Astrocyte (in vitro differentiated cells and primary cell): Measurements from ENCODE around the gene UVRAG. TPM values are rescaled to one million over a fixed set of nuclear protein-coding genes. Genes with fewer than 3 reads are reported as not detected.

Source experiments
- DNase-seq: peaks from one replicate; pipeline ENCODE4 v3.0.0-alpha.2; 2010; ENCODE audit warnings: low read depth
- FAIRE-seq: peaks from 2 replicates; lab custom pipeline; 2011; peaks lifted over from hg19 to GRCh38; lab: Jason Lieb, UNC
- H2AFZ ChIP-seq: 2 replicates; pipeline ENCODE4 v1.6.0; 2012; ENCODE audit warnings: low read depth, low read length, inconsistent platforms
- H3K27ac ChIP-seq: 2 replicates; pipeline ENCODE4 v1.5.1; 2011; ENCODE audit warnings: low read depth, low read length, inconsistent platforms
- H3K27me3 ChIP-seq: 2 replicates; pipeline ENCODE4 v1.6.0; 2011; ENCODE audit warnings: low read length, inconsistent platforms; ENCODE audit not compliant: insufficient read depth
- H3K36me3 ChIP-seq: 2 replicates; pipeline ENCODE4 v1.5.1; 2011; ENCODE audit warnings: low read length, inconsistent platforms; ENCODE audit not compliant: insufficient read depth
- H3K4me1 ChIP-seq: 2 replicates; pipeline ENCODE4 v1.5.1; 2011; ENCODE audit warnings: low read length, inconsistent platforms; ENCODE audit not compliant: insufficient read depth
- H3K4me2 ChIP-seq: 2 replicates; pipeline ENCODE4 v1.6.0; 2012; ENCODE audit warnings: low read length, inconsistent platforms
- H3K4me3 ChIP-seq: 2 replicates; pipeline ENCODE4 v1.5.1; 2011; ENCODE audit warnings: low read depth, mild to moderate bottlenecking, low read length, inconsistent platforms; ENCODE audit not compliant: insufficient read depth
- H3K79me2 ChIP-seq: 2 replicates; pipeline ENCODE4 v1.6.0; 2012; ENCODE audit warnings: mild to moderate bottlenecking, low read length, inconsistent platforms; ENCODE audit not compliant: insufficient read depth
- H3K9ac ChIP-seq: 2 replicates; pipeline ENCODE4 v1.6.0; 2012; ENCODE audit warnings: mild to moderate bottlenecking, low read length, inconsistent platforms
- H3K9me3 ChIP-seq: 2 replicates; pipeline ENCODE4 v1.5.1; 2012; ENCODE audit warnings: low read depth, mild to moderate bottlenecking, low read length, inconsistent platforms; ENCODE audit not compliant: insufficient read depth
- H4K20me1 ChIP-seq: 2 replicates; pipeline ENCODE4 v1.6.0; 2012; ENCODE audit warnings: low read length, inconsistent platforms; ENCODE audit not compliant: insufficient read depth
- H3K27ac Mint-ChIP-seq: one replicate; pipeline ENCODE4 v1.8.0; 2021; ENCODE audit warnings: mild to moderate bottlenecking, mixed read lengths; ENCODE audit not compliant: unreplicated experiment
- H3K27me3 Mint-ChIP-seq: one replicate; pipeline ENCODE4 v1.8.0; 2021; ENCODE audit warnings: low read depth, mixed read lengths; ENCODE audit not compliant: unreplicated experiment
- H3K36me3 Mint-ChIP-seq: one replicate; pipeline ENCODE4 v1.8.0; 2021; ENCODE audit warnings: low read depth, mixed read lengths; ENCODE audit not compliant: unreplicated experiment
- H3K4me1 Mint-ChIP-seq: one replicate; pipeline ENCODE4 v1.8.0; 2021; ENCODE audit warnings: low read depth, mixed read lengths; ENCODE audit not compliant: unreplicated experiment
- H3K4me3 Mint-ChIP-seq: one replicate; pipeline ENCODE4 v1.8.0; 2021; ENCODE audit warnings: mild to moderate bottlenecking, moderate library complexity, mixed read lengths; ENCODE audit not compliant: unreplicated experiment
- H3K9me3 Mint-ChIP-seq: one replicate; pipeline ENCODE4 v1.8.0; 2021; ENCODE audit warnings: mild to moderate bottlenecking, mixed read lengths; ENCODE audit not compliant: unreplicated experiment
- CTCF ChIP-seq: IDR thresholded peaks from 2 replicates; pipeline ENCODE4 v1.5.1; 2011; ENCODE audit warnings: low read depth, mild to moderate bottlenecking, inconsistent platforms, low read length, moderate library complexity; ENCODE audit not compliant: insufficient read depth
- EZH2 ChIP-seq: IDR thresholded peaks from 2 replicates; pipeline ENCODE4 v1.6.1; 2012; ENCODE audit warnings: mild to moderate bottlenecking, low read length, inconsistent platforms; ENCODE audit not compliant: insufficient read depth
- total RNA-seq: library from RNA; stranded (reverse); gene quantifications from 2 replicates; pipeline ENCODE4 v1.2.1, GENCODE V29; 2021

UVRAG gene
- total RNA-seq, 1 donor from 2014 or later: 15.3 TPM

GRCh38 chr11:76155500-76156227 lies 340.7 kb downstream of the UVRAG start:
- no peak overlapping the region for H3K27ac Mint-ChIP-seq
- H4K20me1 ChIP-seq: no peaks in the 10 kb centered on the region
- no peak for TF ChIP-seq EZH2
- no peak for TF ChIP-seq CTCF
- DNase-seq: no peak
- no peaks in the 10 kb centered on the region for H3K36me3 ChIP-seq
- H3K4me1 Mint-ChIP-seq: peaks cover 12% of the 10 kb centered on the region
- H3K79me2 ChIP-seq: no peaks in the 10 kb centered on the region
- no peak overlapping the region for H3K4me3 ChIP-seq
- peaks cover 44% of the 10 kb centered on the region for H3K27me3 Mint-ChIP-seq
- FAIRE-seq: no peak
- H2AFZ ChIP-seq: no peak overlapping the region
- H3K36me3 Mint-ChIP-seq: peaks cover 2% of the 10 kb centered on the region
- no peaks in the 10 kb centered on the region for H3K27me3 ChIP-seq
- no peak overlapping the region for H3K4me3 Mint-ChIP-seq
- no peak overlapping the region for H3K4me2 ChIP-seq
- H3K4me1 ChIP-seq: peaks cover 3% of the 10 kb centered on the region
- H3K9ac ChIP-seq: no peak overlapping the region
- H3K9me3 Mint-ChIP-seq: peaks cover 4% of the 10 kb centered on the region
- no peak overlapping the region for H3K27ac ChIP-seq
- H3K9me3 ChIP-seq: no peaks in the 10 kb centered on the region

- no peak overlapping the region for H3K27ac ChIP-seq
- peaks cover 3% of the 10 kb centered on the region for H3K4me1 ChIP-seq
- TF ChIP-seq CTCF (no peak), EZH2 (no peak)
- H2AFZ ChIP-seq: no peak overlapping the region
- H4K20me1 ChIP-seq: no peaks in the 10 kb centered on the region
- H3K27me3 Mint-ChIP-seq: peaks cover 48% of the 10 kb centered on the region
- H3K9me3 Mint-ChIP-seq: peaks cover 4% of the 10 kb centered on the region
- DNase-seq: no peak
- FAIRE-seq: no peak
- H3K4me3 Mint-ChIP-seq: no peak overlapping the region
- H3K4me1 Mint-ChIP-seq: peaks cover 12% of the 10 kb centered on the region
- H3K9ac ChIP-seq: no peak overlapping the region
- H3K36me3 ChIP-seq: no peaks in the 10 kb centered on the region
- no peak overlapping the region for H3K4me3 ChIP-seq
- peaks cover under 1% of the 10 kb centered on the region for H3K36me3 Mint-ChIP-seq
- no peak overlapping the region for H3K4me2 ChIP-seq
- H3K27ac Mint-ChIP-seq: no peak overlapping the region
- H3K79me2 ChIP-seq: no peaks in the 10 kb centered on the region
- no peaks in the 10 kb centered on the region for H3K27me3 ChIP-seq
- no peaks in the 10 kb centered on the region for H3K9me3 ChIP-seq
Observed at GRCh38 chr11:76156971-76157427, 342.0 kb downstream of the UVRAG start.

GRCh38 chr11:76157891-76158290 lies 342.9 kb downstream of the UVRAG start:
- peaks cover 53% of the 10 kb centered on the region for H3K27me3 Mint-ChIP-seq
- no peak for FAIRE-seq

More at GRCh38 chr11:76157891-76158290, 342.9 kb downstream of the UVRAG start:
- no peaks in the 10 kb centered on the region for H3K27me3 ChIP-seq
- no peak for TF ChIP-seq CTCF
- no peak for TF ChIP-seq EZH2
- H4K20me1 ChIP-seq: no peaks in the 10 kb centered on the region
- Mint-ChIP-seq H3K27ac (no peak overlapping the region), H3K4me3 (no peak overlapping the region), H3K4me1 (peaks cover 12% of the 10 kb centered on the region), H3K36me3 (no peaks in the 10 kb centered on the region), H3K9me3 (peaks cover 4% of the 10 kb centered on the region)
- no peaks in the 10 kb centered on the region for H3K79me2 ChIP-seq
- H3K4me3 ChIP-seq: no peak overlapping the region
- no peak overlapping the region for H3K4me2 ChIP-seq
- H3K4me1 ChIP-seq: no peaks in the 10 kb centered on the region
- DNase-seq: no peak
- H3K36me3 ChIP-seq: no peaks in the 10 kb centered on the region
- H3K9me3 ChIP-seq: no peaks in the 10 kb centered on the region
- H3K9ac ChIP-seq: no peak overlapping the region
- H2AFZ ChIP-seq: no peak overlapping the region
- H3K27ac ChIP-seq: no peak overlapping the region
